ENCODE measurements around the gene CDYL.

Gene CDYL

GRCh38 chr6:4809999-4810918, 34.1 kb downstream of the CDYL start:
- no peak overlapping the region for H2AFZ ChIP-seq (ENCODE audit: low read depth, low read length, severe bottlenecking)
- no peak overlapping the region for H3K4me3 ChIP-seq (ENCODE audit: insufficient read depth, low read length, poor library complexity, severe bottlenecking)
- peaks cover 91% of the 10 kb centered on the region for H3K79me2 ChIP-seq (ENCODE audit: insufficient read depth, low read length)
- no peaks in the 10 kb centered on the region for H3K9me2 ChIP-seq (replicated peaks; ENCODE audit: insufficient read depth, low read length)
- H3F3A ChIP-seq (ENCODE audit: insufficient read depth): no peaks in the 10 kb centered on the region
- no peaks in the 10 kb centered on the region for H3K36me3 ChIP-seq (ENCODE audit: low read length)
- H4K20me1 ChIP-seq (ENCODE audit: low read depth, low read length): peaks cover 61% of the 10 kb centered on the region
- H3K9me3 ChIP-seq (ENCODE audit: insufficient read depth, low read length): no peaks in the 10 kb centered on the region
- no peak overlapping the region for H3K9ac ChIP-seq (ENCODE audit: low read length)
- TF ChIP-seq EZH2phosphoT487 (conservative IDR thresholded peaks at IDR 0.05; ENCODE audit: low read length) (no peak), CTCF (IDR thresholded peaks at IDR 0.05; ENCODE audit: insufficient read depth, low read length, poor library complexity, severe bottlenecking) (no peak)
- H3K4me2 ChIP-seq (ENCODE audit: low read depth, low read length, poor library complexity, severe bottlenecking): no peak overlapping the region
- H3K27me3 ChIP-seq (ENCODE audit: low read length): no peaks in the 10 kb centered on the region
- H3K27ac ChIP-seq (ENCODE audit: low read depth, low read length): no peak overlapping the region

- Histone ChIP-seq H3K9me2 (replicated peaks; ENCODE audit: insufficient read depth, low read length) (no peaks in the 10 kb centered on the region), H3K36me3 (ENCODE audit: low read length) (no peaks in the 10 kb centered on the region), H2AFZ (ENCODE audit: low read depth, low read length, severe bottlenecking) (no peak overlapping the region), H3K27me3 (ENCODE audit: low read length) (no peaks in the 10 kb centered on the region), H3K4me2 (ENCODE audit: low read depth, low read length, poor library complexity, severe bottlenecking) (no peak overlapping the region), H4K20me1 (ENCODE audit: low read depth, low read length) (peaks cover 63% of the 10 kb centered on the region), H3K4me3 (ENCODE audit: insufficient read depth, low read length, poor library complexity, severe bottlenecking) (no peak overlapping the region), H3K79me2 (ENCODE audit: insufficient read depth, low read length) (peaks cover 87% of the 10 kb centered on the region), H3K9ac (ENCODE audit: low read length) (no peak overlapping the region), H3F3A (ENCODE audit: insufficient read depth) (no peaks in the 10 kb centered on the region), H3K27ac (ENCODE audit: low read depth, low read length) (no peak overlapping the region), H3K9me3 (ENCODE audit: insufficient read depth, low read length) (no peaks in the 10 kb centered on the region)
- TF ChIP-seq CTCF (IDR thresholded peaks at IDR 0.05; ENCODE audit: insufficient read depth, low read length, poor library complexity, severe bottlenecking) (no peak), EZH2phosphoT487 (conservative IDR thresholded peaks at IDR 0.05; ENCODE audit: low read length) (no peak)
Observed at GRCh38 chr6:4812068-4812467, 35.9 kb downstream of the CDYL start.

- no peaks in the 10 kb centered on the region for H3K27me3 ChIP-seq (ENCODE audit: low read length)
- TF ChIP-seq EZH2phosphoT487 (conservative IDR thresholded peaks at IDR 0.05; ENCODE audit: low read length): no peak
- TF ChIP-seq CTCF (IDR thresholded peaks at IDR 0.05; ENCODE audit: insufficient read depth, low read length, poor library complexity, severe bottlenecking): no peak
- H4K20me1 ChIP-seq (ENCODE audit: low read depth, low read length): peaks cover 67% of the 10 kb centered on the region
Observed at GRCh38 chr6:4813055-4813454, 36.9 kb downstream of the CDYL start.

More at GRCh38 chr6:4813055-4813454, 36.9 kb downstream of the CDYL start:
- Histone ChIP-seq H3K9ac (ENCODE audit: low read length) (no peak overlapping the region), H2AFZ (ENCODE audit: low read depth, low read length, severe bottlenecking) (no peak overlapping the region), H3K27ac (ENCODE audit: low read depth, low read length) (no peak overlapping the region), H3K9me2 (replicated peaks; ENCODE audit: insufficient read depth, low read length) (no peaks in the 10 kb centered on the region), H3K9me3 (ENCODE audit: insufficient read depth, low read length) (no peaks in the 10 kb centered on the region), H3F3A (ENCODE audit: insufficient read depth) (no peaks in the 10 kb centered on the region), H3K4me3 (ENCODE audit: insufficient read depth, low read length, poor library complexity, severe bottlenecking) (no peak overlapping the region), H3K36me3 (ENCODE audit: low read length) (no peaks in the 10 kb centered on the region), H3K79me2 (ENCODE audit: insufficient read depth, low read length) (peaks cover 81% of the 10 kb centered on the region), H3K4me2 (ENCODE audit: low read depth, low read length, poor library complexity, severe bottlenecking) (no peak overlapping the region)

Data from SU-DHL-6 (cell line).